ENCODE data around the gene FHIT.

GRCh38 chr3:60424942-60425341 lies 826.3 kb downstream of the FHIT start:
- TF ChIP-seq POLR2A (IDR thresholded peaks at IDR 0.05; ENCODE audit: low read depth, low read length), result no peak
- no peak for TF ChIP-seq POLR2AphosphoS5 (IDR thresholded peaks at IDR 0.05; ENCODE audit: low read depth, low read length)
- TF ChIP-seq TAF1 (IDR thresholded peaks at IDR 0.05; ENCODE audit: borderline replicate concordance, low read depth, low read length), result no peak

Measured in GM12892 (cell line).